HepG2 (cell line): ENCODE results near the gene MBD3. TPM values are rescaled to one million over a fixed set of nuclear protein-coding genes. Genes with fewer than 3 reads are reported as not detected.

ENCODE experiments used
- BCL6 ChIP-seq: IDR thresholded peaks from 2 replicates; pipeline ENCODE4 v1.6.1; 2016; ENCODE audit warnings: missing genetic modification reagents, missing compliant biosample characterization
- MAFK ChIP-seq, 2 experiments: IDR thresholded peaks in 1 of 2; conservative IDR thresholded peaks in 1 of 2; 2 replicates each; pipeline ENCODE4 v1.6.1; 2011; ENCODE audit warnings: improper control_type of control experiment in 2 of 2, low read length in 2 of 2
- REXO4 ChIP-seq: sonication (generic); formaldehyde crosslinking; IDR thresholded peaks from 2 replicates; pipeline ENCODE4 v1.8.0; 2022; ENCODE audit warnings: missing genetic modification reagents, mild to moderate bottlenecking, borderline replicate concordance
- SETDB1 ChIP-seq: sonication (generic); formaldehyde crosslinking; IDR thresholded peaks from 2 replicates; pipeline ENCODE4 v1.5.1; 2020; ENCODE audit warnings: missing genetic modification reagents, mild to moderate bottlenecking, borderline replicate concordance
- SRSF4 ChIP-seq: fragments of 200-400 bp; formaldehyde crosslinking; IDR thresholded peaks from one replicate; pipeline ENCODE4 v1.6.1; 2018; ENCODE audit warnings: mild to moderate bottlenecking, low read depth, low read length, moderate library complexity; ENCODE audit not compliant: poor library complexity, severe bottlenecking
- TEF ChIP-seq: sonication (generic); formaldehyde crosslinking; IDR thresholded peaks from 2 replicates; pipeline ENCODE4 v1.5.0; 2020; ENCODE audit warnings: missing genetic modification reagents
- ZBTB40 ChIP-seq, 2 experiments: fragments of 450-650 bp in 1 of 2; sonication (generic) in 1 of 2; formaldehyde crosslinking in 1 of 2; IDR thresholded peaks; 2 replicates each; pipeline versions ENCODE4 v1.6.1 to v1.8.0; 2016 to 2022; ENCODE audit warnings: antibody characterized with exemption in 1 of 2, mild to moderate bottlenecking in 1 of 2, missing genetic modification reagents in 1 of 2
- ZMYM3 ChIP-seq: sonication (generic); formaldehyde crosslinking; IDR thresholded peaks from 2 replicates; pipeline ENCODE4 v1.5.1; 2020; ENCODE audit warnings: mild to moderate bottlenecking, missing genetic modification reagents
- ZNF180 ChIP-seq: sonication (generic); formaldehyde crosslinking; IDR thresholded peaks from 2 replicates; pipeline ENCODE4 v1.4.0; 2020; ENCODE audit warnings: low read depth, missing genetic modification reagents, borderline replicate concordance
- ZNF598 ChIP-seq: sonication (generic); formaldehyde crosslinking; IDR thresholded peaks from 2 replicates; pipeline ENCODE4 v1.5.1; 2020; ENCODE audit warnings: mild to moderate bottlenecking, missing genetic modification reagents, borderline replicate concordance
- ZSCAN20 ChIP-seq: sonication (generic); formaldehyde crosslinking; IDR thresholded peaks from 2 replicates; pipeline ENCODE4 v1.4.0; 2020; ENCODE audit warnings: missing genetic modification reagents, mild to moderate bottlenecking, borderline replicate concordance
- polyA plus RNA-seq, 8 experiments: library from polyadenylated mRNA; depleted of rRNA in 3 of 8; stranded (reverse) in 7 of 8; unstranded in 1 of 8; fragments of >200 nt; fragmentation: Illumina TruSeq in 4 of 8; extraction: Trizol in 4 of 8; gene quantifications; 2 replicates each; pipeline versions ENCODE4 v1.2.1 to v1.2.3, GENCODE V29; 2011 to 2016; ENCODE audit warnings: low read depth in 4 of 8, missing spikeins in 1 of 8, mixed read lengths in 1 of 8; ENCODE audit not compliant: insufficient read depth in 1 of 8
- total RNA-seq, 5 experiments: library from RNA; depleted of rRNA; stranded (reverse); fragments of >200 nt; fragmentation: Illumina TruSeq; extraction: Trizol; gene quantifications; 2 replicates each; pipeline ENCODE4 v1.2.3, GENCODE V29; 2016; ENCODE audit warnings: low read depth in 1 of 5
- TF ChIP-seq, protein P1 (sequence below): sonication (generic); formaldehyde crosslinking; IDR thresholded peaks from 2 replicates; pipeline ENCODE4 v1.4.0; 2020; ENCODE audit warnings: low read depth, mild to moderate bottlenecking, missing genetic modification reagents
- TF ChIP-seq, protein P2 (sequence below): IDR thresholded peaks from 2 replicates; pipeline ENCODE4 v1.6.1; 2018; ENCODE audit warnings: missing genetic modification reagents
- TF ChIP-seq, protein P3 (sequence below): sonication (generic); formaldehyde crosslinking; IDR thresholded peaks from 2 replicates; pipeline ENCODE4 v1.8.0; 2022; ENCODE audit warnings: missing genetic modification reagents, mild to moderate bottlenecking, borderline replicate concordance

Gene MBD3
- total and polyA plus RNA-seq, 2 of the 13 experiments (the other 11 are each of a cell fraction or from before 2014, with no cell fraction given): 21.2 to 76.9 TPM

DNA sequence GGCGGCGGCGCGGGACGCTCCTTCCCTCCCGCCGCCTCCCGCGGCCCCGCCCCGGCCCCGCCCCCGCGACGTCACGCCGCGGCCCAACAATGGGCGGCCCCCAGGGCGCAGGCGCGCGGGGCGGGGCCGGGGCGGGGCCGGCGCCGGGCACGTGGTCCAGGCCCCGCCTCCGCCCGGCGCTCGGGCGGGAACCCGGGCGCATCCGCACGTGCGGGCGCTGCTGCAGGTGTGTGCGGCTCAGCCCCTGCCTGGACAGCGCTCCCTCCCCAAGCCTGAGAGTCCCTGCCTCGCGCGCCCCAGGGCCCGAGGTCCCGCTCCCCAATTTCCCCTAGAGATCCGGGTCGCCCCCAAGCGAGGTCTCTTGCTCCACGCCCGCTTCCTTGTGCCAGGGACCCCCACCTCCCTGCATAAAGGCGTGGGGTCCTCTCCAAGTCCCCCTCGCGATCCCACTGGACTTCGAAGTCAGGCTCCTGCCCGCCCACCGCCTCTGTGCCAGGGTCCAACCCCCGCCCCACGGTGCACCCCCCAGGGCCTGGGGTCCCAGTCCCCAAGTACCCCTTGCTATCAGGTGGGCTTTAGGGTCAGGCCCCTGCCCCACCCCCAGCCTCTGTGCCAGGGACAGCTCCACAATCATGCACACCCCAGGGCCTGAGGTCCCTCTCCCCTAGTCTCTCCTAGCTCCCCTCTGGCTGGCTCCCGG is 24.2 kb downstream of the MBD3 start, which contains the start of gene MEX3D (continued):
- TF ChIP-seq BCL6 (CRISPR knock-in tag) (no peak), ZNF180 (CRISPR knock-in tag) (no peak), MAFK (conservative IDR thresholded peaks at IDR 0.05 in 1 of 2, IDR thresholded peaks at IDR 0.05 in 1 of 2; ENCODE audit: low read length in 2 of 2) (no peak), TEF (peak; percentile 42; the same call in 1 of the 2 replicates), SRSF4 (no peak), REXO4 (CRISPR knock-in tag) (0 out of 2 replicates have a peak, but pooled peaks have one; percentile 59), ZSCAN20 (CRISPR knock-in tag) (peak; percentile 85; the same call in 1 of the 2 replicates), ZMYM3 (no peak), SETDB1 (CRISPR knock-in tag) (no peak), ZNF598 (CRISPR knock-in tag) (no peak), ZBTB40 (IDR thresholded peaks at IDR 0.05) (no peak), ZBTB40 (CRISPR knock-in tag; IDR thresholded peaks at IDR 0.05) (peak; percentile 36; the same call in 1 of the 2 replicates)
- TF ChIP-seq, protein P1, sequence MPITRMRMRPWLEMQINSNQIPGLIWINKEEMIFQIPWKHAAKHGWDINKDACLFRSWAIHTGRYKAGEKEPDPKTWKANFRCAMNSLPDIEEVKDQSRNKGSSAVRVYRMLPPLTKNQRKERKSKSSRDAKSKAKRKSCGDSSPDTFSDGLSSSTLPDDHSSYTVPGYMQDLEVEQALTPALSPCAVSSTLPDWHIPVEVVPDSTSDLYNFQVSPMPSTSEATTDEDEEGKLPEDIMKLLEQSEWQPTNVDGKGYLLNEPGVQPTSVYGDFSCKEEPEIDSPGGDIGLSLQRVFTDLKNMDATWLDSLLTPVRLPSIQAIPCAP (CRISPR knock-in tag): no peak
- TF ChIP-seq, protein P2, sequence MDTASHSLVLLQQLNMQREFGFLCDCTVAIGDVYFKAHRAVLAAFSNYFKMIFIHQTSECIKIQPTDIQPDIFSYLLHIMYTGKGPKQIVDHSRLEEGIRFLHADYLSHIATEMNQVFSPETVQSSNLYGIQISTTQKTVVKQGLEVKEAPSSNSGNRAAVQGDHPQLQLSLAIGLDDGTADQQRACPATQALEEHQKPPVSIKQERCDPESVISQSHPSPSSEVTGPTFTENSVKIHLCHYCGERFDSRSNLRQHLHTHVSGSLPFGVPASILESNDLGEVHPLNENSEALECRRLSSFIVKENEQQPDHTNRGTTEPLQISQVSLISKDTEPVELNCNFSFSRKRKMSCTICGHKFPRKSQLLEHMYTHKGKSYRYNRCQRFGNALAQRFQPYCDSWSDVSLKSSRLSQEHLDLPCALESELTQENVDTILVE (CRISPR knock-in tag): no peak
- TF ChIP-seq, protein P3, sequence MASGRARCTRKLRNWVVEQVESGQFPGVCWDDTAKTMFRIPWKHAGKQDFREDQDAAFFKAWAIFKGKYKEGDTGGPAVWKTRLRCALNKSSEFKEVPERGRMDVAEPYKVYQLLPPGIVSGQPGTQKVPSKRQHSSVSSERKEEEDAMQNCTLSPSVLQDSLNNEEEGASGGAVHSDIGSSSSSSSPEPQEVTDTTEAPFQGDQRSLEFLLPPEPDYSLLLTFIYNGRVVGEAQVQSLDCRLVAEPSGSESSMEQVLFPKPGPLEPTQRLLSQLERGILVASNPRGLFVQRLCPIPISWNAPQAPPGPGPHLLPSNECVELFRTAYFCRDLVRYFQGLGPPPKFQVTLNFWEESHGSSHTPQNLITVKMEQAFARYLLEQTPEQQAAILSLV (CRISPR knock-in tag): peak; percentile 86; the same call in 1 of the 2 replicates
